GM19397 (cell line): ENCODE data around the gene TRIM2.
"Not testable (repeated sequence)": the region's sequence is repeated elsewhere in the genome, so short reads cannot be mapped to it uniquely, and the experiment has no call there.

ENCODE experiments used
- ATAC-seq: cut with Tn5 transposase; IDR thresholded peaks from one replicate; pipeline ENCODE4 v1.9.1; 2021; ENCODE audit warnings: mild to moderate bottlenecking, moderate library complexity; ENCODE audit not compliant: unreplicated experiment

The TRIM2 gene

DNA sequence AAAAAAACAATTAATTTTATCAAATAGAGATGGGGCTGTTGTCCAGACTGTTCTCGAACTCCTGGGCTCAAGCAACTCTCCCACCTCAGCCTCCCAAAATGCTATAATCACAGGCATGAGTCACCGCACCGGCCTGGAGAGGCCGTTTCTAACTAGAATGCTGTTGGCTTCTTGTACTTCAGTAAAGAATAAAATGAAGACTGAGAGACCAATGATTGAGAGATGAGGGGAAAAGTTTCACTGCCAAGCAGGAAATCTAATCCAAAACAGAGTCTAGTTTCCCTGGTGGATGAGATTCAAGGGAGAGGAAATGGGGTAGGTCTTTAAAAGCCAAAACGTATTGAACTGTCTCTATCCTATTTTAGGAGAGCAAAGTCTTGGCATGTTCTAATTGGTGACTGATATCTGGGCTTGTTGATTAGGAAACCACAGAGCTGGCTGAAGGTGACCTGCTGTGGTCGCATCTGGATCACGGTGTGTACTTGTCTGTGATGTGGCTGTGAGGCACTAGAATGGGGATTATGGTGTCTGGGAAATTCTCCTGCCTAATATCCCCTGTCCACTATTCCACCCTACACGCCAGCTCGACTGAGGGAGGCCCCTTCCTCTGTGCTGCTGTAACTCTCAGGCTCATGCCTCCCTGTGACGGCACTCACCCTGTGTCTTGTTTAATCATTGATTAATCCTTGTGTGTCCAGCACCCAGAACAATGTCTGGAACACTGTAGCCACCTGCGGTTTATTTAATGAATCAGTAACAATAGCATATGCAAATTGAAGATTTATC lies 15.0 kb upstream of the TRIM2 start:
- no peak for ATAC-seq

DNA sequence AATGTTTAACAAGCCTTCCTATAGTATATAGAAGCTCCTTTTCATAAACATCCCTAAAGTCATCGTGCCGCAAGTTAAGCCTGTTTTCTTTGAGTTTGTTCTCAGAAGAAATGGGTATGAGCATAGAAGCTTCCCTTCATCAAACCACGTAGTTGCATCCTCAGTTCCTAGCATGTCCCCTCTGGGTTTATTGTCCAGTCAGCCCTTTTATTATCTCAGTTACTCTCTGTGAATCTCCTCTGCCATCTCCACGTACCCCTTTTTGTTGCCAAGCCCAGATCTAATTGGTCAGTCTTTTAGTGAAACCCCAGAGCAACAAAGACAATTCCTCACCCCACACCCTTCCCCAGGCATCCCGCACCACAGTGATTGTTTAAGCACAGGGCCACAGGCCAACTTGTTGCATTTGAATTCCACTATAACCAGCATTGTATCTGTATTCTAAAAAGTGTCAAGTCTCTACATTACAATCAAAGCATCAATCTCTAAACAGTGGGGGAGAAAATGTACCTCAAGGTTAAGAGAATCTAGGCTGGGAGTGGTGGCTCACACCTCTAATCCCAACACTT lies 12.4 kb upstream of the TRIM2 start:
- no peak for ATAC-seq

GRCh38 chr4:153197301-153197700 lies 6.9 kb upstream of the TRIM2 start:
- no peak for ATAC-seq

GRCh38 chr4:153198719-153199118 lies 5.5 kb upstream of the TRIM2 start:
- no peak for ATAC-seq

DNA sequence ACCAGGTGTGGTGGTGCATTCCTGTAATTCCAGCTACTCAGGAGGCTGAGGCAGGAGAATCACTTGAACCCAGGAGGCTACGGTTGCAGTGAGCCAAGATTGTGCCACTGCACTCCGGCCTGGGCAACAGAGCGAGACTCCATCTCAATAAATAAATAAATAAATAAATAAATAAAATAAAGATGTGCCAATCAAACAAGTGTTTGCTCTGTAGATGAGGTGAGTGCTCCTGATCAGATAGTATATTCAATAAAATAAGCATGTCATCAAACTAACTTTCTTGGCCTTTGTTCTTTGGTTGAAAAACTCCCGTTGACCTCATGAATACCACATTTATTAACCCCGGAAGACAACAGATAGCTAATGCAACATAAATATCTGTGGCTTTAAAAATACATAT lies 497 bp upstream of the TRIM2 start:
- not testable (repeated sequence) for ATAC-seq

GRCh38 chr4:153204728-153205648 lies 745 bp downstream of the TRIM2 start:
- peak; percentile 84 for ATAC-seq

DNA sequence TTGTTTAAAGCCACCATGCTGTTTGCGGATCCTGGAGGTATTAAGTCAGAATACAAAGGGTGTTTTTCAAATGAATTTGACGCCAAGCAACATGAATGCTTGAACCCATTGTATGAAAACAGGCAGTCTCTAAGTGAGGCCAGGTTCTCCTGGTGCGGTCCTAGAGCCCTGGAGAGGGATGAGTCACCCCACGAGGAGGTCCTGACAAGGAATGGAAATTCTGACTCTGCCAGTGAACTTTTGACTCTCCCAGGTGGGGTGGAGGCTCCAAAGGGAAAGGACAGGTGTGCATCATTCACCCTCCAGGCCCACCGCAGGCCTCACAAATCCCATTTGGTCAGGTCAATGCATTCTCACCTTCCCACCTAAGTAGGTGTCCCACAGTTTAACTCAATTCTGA lies 1.5 kb downstream of the TRIM2 start:
- no peak for ATAC-seq

DNA sequence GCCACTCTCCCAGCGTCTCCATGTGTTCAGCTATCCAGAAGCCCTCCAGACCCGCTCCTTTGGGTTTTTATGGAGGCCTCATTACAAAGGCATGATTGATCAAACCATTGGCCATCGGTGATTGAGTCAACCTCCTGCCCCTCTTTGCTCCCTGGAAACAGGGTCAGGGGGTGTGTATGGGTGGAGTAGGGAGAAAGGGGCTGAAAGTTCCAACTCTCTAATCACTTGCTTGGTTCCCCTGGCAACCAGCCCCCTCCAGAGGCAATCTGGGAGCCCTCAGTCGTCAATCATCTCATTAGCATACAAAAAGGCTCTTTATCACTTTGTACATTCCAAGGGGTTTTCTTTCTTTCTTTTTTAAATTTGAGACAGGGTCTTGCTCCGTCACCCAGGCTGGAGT lies 2.3 kb downstream of the TRIM2 start:
- ATAC-seq: no peak

- ATAC-seq: no peak
Measured at GRCh38 chr4:153207027-153207426, 2.8 kb downstream of the TRIM2 start.

DNA sequence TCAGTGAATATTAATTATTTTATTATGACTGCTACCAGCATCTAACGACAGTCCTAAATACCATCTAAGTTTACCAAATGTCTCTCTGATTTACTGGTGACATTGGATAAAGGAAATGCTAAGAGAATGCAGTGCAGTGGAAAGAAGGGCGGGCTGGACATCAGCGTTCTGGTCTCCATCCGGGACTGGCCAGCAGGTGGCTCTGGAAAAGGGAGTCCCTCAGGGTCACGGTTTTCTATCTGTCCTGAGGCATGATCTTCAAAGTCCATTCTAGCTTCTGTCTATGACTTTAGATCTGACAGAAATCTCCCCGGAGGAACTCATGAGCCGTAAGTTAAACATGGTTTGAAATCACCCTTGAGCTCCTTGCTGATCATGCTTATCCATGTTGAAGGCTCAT lies 3.3 kb downstream of the TRIM2 start:
- ATAC-seq: no peak

GRCh38 chr4:153209410-153209809 lies 5.2 kb downstream of the TRIM2 start:
- no peak for ATAC-seq

DNA sequence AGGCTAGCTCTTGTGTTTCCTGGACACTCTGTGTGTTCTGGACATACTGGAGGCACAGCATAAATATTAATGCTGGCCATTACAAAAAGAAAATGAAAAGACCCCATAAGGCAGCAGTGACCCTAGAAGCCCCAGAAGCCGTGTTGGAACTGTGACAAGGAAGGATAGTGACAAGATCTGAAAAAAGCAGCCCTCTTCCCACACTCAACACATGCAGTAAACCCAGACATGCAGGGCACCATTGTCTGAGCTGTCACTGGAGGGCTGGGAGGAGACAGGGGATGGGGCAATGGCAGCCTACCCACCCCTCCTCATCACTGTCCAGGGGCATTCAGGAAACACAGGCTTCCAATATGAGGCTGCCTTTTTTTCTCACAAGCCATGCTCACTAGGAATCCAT lies 6.5 kb downstream of the TRIM2 start:
- ATAC-seq: no peak

DNA sequence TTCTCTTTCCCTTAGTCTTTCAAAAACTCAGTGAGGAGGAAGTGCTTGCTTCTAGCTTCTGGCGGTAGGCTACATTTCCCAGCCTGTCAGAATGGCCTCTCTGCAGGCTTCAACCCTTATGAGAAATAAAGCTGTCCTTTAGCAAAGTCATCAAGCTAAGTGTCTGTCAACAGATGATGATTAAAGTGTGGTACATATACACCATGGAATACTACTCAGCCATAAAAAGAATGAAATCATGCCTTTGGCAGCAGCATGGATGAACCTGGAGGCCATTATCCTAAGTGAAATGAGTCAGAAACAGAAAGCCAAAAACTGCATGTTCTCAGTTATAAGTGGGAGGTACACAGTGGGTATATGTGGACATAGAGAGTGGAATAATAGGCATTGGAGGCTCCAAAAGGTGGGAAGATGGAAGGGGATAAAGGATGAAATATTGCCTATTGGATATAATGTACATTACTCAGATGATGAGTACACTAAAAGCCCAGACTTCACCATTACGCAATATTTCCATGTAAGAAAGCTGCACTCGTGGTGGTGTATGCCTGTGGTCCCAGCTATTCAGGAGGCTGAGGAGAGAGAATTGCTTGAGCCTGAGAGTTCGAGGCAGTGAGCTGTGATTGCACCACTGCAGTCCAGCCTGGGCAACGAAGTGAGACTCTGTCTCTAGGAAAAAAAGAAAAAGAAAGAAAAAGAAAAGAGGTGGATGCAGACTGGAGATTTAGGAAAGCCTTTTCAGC lies 7.9 kb downstream of the TRIM2 start:
- ATAC-seq: no peak

- ATAC-seq: no peak
Measured at GRCh38 chr4:153212736-153213135, 8.5 kb downstream of the TRIM2 start.

DNA sequence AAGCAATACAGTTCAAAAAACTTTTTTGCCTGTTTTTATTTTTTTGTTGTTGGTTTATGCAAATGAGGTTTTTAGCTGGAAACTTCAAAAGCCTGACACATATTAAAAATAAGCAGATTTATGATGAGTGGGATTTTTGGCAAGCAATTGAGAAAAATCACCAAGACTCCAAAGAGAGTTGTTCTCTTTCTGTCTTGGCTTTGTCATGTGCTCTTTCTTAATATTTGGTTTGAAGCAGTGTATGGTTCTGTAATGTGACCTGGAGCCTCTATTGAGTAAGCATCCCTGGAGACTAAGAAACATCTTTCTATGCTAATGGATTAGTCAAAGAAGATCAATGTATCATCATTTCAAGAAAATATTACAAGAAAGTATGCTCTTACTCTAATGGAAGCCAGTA lies 11.7 kb downstream of the TRIM2 start:
- ATAC-seq: no peak

DNA sequence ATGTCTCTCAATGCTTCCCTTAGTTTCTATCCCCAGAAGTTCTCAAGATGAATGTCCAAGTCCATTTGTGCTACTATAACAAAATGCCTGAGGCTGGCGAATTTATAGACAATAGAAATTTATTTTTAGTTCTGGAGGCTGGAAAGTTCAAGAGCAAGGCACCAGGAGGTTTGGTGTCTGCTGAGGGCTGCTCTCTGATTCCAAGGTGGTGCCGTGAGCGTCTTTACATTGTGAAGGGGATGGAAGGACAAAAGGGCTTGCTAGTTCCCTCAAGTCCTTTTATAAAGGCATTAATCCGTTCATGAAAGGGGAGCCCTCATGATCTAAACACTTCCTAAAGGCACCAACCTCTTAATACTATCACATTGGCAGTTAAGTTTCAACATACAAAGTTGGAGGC lies 12.3 kb downstream of the TRIM2 start:
- no peak for ATAC-seq

DNA sequence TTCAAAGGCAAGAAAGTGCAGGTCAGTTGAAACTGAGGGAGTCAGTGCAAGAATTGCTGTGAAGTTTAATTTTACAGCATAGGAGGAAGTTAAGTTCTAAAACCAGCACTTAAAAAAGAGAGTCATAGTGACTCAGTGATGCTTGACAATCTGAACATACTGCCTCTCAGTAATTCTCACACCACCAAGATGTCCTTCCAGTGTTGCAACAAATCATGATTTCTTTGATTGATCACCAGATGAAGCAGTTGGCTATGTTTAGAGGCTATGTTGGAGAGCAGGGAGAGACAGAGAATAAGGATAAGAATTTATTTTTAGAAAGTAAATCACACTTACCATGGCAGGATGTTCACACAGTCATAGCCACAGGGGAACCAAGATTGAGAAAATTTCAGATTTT lies 13.2 kb downstream of the TRIM2 start:
- ATAC-seq: no peak

DNA sequence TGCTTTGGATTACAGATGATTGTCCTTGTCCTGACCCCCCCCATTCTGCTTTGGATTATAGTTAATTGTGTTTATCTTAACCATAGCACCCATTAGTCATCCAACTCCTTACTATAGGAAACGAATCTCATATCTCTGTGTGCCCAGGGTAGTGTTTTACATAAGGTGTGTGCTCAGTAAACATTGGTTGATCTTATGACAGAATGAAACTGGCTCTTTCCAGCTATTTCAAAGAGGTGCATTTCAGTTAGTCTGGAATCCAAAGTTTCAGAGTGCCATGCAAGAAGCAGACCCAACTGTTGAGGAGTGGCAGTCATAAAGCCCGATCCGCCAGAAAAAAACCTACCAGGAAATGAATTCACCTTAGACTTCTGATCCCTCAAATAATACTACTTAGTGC lies 14.7 kb downstream of the TRIM2 start:
- no peak for ATAC-seq

- ATAC-seq: no peak
Measured at GRCh38 chr4:153220682-153221395, 16.6 kb downstream of the TRIM2 start.
